ENCODE data around the gene GLP2R.
"Not testable (repeated sequence)": the region's sequence is repeated elsewhere in the genome, so short reads cannot be mapped to it uniquely, and the experiment has no call there.

Gene GLP2R

GRCh38 chr17:9913476-9913875 lies 87.8 kb downstream of the GLP2R start:
- Mint-ChIP-seq H3K36me3 (ENCODE audit: low read depth) (peaks cover 5% of the 10 kb centered on the region), H3K27ac (no peak overlapping the region), H3K27me3 (ENCODE audit: low read depth) (peaks cover 4% of the 10 kb centered on the region), H3K4me3 (no peak overlapping the region), H3K9me3 (no peaks in the 10 kb centered on the region), H3K4me1 (peaks cover 11% of the 10 kb centered on the region)
- TF ChIP-seq CTCF (IDR thresholded peaks at IDR 0.05; ENCODE audit: unreplicated experiment in 3 of 3) = no peak

GRCh38 chr17:9916108-9916507 lies 90.4 kb downstream of the GLP2R start:
- TF ChIP-seq CTCF (IDR thresholded peaks at IDR 0.05; ENCODE audit: unreplicated experiment in 3 of 3) = no peak
- H3K4me3 Mint-ChIP-seq = no peak overlapping the region
- H3K9me3 Mint-ChIP-seq = no peaks in the 10 kb centered on the region
- peaks cover 5% of the 10 kb centered on the region for H3K27me3 Mint-ChIP-seq (ENCODE audit: low read depth)
- H3K36me3 Mint-ChIP-seq (ENCODE audit: low read depth) = peaks cover 5% of the 10 kb centered on the region
- H3K4me1 Mint-ChIP-seq = peaks cover 3% of the 10 kb centered on the region
- H3K27ac Mint-ChIP-seq = no peak overlapping the region

DNA sequence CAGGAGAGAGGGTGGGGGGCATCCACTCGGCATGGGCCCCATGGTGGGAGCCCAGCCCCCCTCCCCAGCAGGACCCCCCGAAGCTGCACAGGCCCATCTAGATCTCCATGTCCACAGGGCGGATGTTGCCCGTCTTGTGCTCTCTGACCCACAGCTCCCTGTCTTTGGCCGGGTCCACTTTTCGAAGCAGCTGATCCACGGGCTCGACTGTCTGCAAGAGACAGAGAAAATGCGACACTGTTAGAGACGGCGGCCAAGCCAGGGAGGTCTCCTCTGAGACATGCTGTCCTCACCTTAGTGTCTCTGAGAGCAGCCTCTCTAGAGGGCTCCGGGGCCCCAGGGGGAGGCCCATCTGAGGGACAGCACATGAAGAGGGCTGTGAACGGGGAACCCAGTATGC lies 91.4 kb downstream of the GLP2R start:
- Mint-ChIP-seq H3K27me3 (ENCODE audit: low read depth) (peaks cover 3% of the 10 kb centered on the region), H3K9me3 (no peaks in the 10 kb centered on the region)
- no peak for TF ChIP-seq CTCF (IDR thresholded peaks at IDR 0.05; ENCODE audit: unreplicated experiment in 3 of 3)

DNA sequence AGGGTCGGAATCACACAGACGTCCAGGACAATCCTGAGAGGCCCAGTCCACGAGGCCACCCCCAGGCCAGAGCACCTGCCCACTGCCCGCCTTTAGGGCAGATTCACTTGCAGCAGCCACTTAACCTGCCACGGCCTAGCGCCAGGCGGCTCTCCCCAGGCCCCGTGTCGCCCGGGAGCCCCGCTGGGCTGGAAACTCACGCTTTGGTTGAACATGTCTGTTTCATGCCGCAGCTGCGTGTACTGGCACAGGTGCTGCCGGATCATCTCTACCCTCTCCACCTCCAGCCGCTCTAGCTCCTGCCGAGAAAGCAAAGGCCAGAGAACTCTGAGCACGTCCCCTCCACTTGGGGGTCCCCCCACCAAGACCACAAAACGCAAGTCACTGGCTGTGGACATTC lies 92.1 kb downstream of the GLP2R start:
- Mint-ChIP-seq H3K9me3 (no peaks in the 10 kb centered on the region), H3K36me3 (ENCODE audit: low read depth) (peaks cover 5% of the 10 kb centered on the region), H3K4me1 (peaks cover 3% of the 10 kb centered on the region), H3K27me3 (ENCODE audit: low read depth) (peaks cover 3% of the 10 kb centered on the region), H3K27ac (no peak overlapping the region), H3K4me3 (no peak overlapping the region)
- TF ChIP-seq CTCF (IDR thresholded peaks at IDR 0.05; ENCODE audit: unreplicated experiment in 3 of 3) = no peak

More for the DNA sequence above, 91.4 kb downstream of the GLP2R start:
- Mint-ChIP-seq H3K4me1 (peaks cover 3% of the 10 kb centered on the region), H3K36me3 (ENCODE audit: low read depth) (peaks cover 5% of the 10 kb centered on the region), H3K4me3 (no peak overlapping the region), H3K27ac (no peak overlapping the region)

- Mint-ChIP-seq H3K4me1 (peaks cover 3% of the 10 kb centered on the region), H3K4me3 (no peak overlapping the region), H3K36me3 (ENCODE audit: low read depth) (peaks cover 5% of the 10 kb centered on the region), H3K27me3 (ENCODE audit: low read depth) (peaks cover 3% of the 10 kb centered on the region), H3K9me3 (no peaks in the 10 kb centered on the region), H3K27ac (no peak overlapping the region)
- no peak for TF ChIP-seq CTCF (IDR thresholded peaks at IDR 0.05; ENCODE audit: unreplicated experiment in 3 of 3)
Measured at GRCh38 chr17:9918352-9918751, 92.6 kb downstream of the GLP2R start.

DNA sequence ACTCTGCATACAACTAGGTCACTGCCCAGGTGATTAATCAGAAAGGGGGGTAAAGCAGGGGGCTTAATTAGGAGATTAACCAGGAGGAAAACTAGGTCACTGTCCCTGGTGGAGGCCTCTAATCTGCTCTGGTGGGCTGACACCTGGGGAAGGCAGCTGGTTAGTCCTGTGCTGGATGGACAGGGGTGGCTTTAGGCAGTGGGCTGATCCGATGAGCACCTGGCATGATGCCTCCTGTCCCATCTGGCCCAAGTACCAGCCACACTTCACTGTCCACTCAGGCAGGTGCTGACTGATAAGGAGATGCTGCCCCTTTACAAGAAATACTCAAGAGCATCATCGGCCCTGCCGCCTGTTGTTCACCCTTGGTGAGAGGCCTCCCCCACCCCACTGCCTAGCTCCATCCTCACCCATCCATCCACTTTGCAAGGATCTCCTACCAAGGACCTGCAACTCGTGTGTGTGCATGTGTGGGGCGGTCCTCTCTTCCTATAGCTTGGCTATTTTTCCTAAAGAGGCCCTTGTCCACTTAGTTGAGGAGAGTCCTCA lies 93.2 kb downstream of the GLP2R start:
- H3K27ac Mint-ChIP-seq = no peak overlapping the region
- no peak for TF ChIP-seq CTCF (IDR thresholded peaks at IDR 0.05; ENCODE audit: unreplicated experiment in 3 of 3)

GRCh38 chr17:9921216-9921615 lies 95.5 kb downstream of the GLP2R start:
- H3K27ac Mint-ChIP-seq; H3K4me3 Mint-ChIP-seq; H3K4me1 Mint-ChIP-seq; H3K36me3 Mint-ChIP-seq (ENCODE audit: low read depth); H3K27me3 Mint-ChIP-seq (ENCODE audit: low read depth); H3K9me3 Mint-ChIP-seq: not testable (repeated sequence)

More for the DNA sequence above, 93.2 kb downstream of the GLP2R start:
- no peak overlapping the region for H3K4me3 Mint-ChIP-seq
- H3K9me3 Mint-ChIP-seq = no peaks in the 10 kb centered on the region
- H3K36me3 Mint-ChIP-seq (ENCODE audit: low read depth) = peaks cover 5% of the 10 kb centered on the region
- peaks cover 3% of the 10 kb centered on the region for H3K4me1 Mint-ChIP-seq
- peaks cover 3% of the 10 kb centered on the region for H3K27me3 Mint-ChIP-seq (ENCODE audit: low read depth)
